Measurements from ENCODE around the gene VPS26B. TPM values are rescaled to one million over a fixed set of nuclear protein-coding genes. Genes with fewer than 3 reads are reported as not detected.
A peak's percentile ranks its signal among the peaks of the same experiment; 100 is the strongest.

The VPS26B gene
- total and polyA plus RNA-seq, 2 donors (not counting 3 experiments of a cell fraction or from before 2014, with no cell fraction given) = 40.2 to 53.1 TPM

DNA sequence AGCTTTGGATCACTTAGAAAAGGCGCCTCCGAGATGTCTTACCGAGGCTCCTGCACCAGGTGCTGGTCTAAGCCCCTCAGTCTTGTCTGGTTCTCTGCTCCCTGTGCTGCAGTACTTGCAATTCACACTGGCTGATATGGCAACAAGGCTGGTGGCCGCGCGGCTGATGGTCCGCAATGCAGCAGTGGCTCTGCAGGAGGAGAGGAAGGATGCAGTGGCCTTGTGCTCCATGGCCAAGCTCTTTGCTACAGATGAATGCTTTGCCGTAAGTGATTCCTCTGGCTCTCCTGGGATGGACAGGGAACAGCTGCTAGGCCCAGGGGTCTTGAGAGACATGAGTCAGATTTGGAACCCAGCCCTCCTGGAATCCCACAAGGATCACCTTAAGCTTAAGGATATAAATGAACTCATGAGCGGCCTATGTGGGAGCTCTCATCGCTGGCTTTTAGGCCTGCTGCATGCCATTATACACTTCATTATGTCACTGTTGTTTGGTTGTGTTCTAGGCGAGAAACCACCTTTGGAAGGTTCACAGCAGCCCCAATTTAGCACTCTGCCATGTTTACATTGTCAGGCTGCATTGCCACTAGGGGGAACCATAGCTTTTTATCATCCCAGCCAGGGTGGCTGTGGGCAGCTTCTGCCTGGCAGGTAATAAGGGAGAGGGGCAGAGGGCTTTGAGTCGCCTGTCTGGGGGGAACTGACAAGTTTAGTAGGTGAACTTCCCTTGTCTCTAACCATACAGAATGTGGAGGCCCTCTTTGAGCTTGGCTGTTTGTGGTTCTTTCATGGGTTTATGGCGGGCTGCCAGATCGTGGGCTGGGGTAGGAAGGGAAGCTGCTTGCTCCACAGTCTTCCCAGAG is 37.4 kb downstream of the VPS26B start:
- Histone ChIP-seq H3K79me2 (ENCODE audit: control insufficient read depth, insufficient read depth, low read length) (no peaks in the 10 kb centered on the region), H3K4me1 (ENCODE audit: control insufficient read depth, extremely low read depth, insufficient read depth, low read length) (no peaks in the 10 kb centered on the region), H3K9me1 (replicated peaks; ENCODE audit: control insufficient read depth, extremely low read depth, insufficient read depth, low read length) (no peaks in the 10 kb centered on the region), H2AFZ (ENCODE audit: low read depth, low read length) (no peak overlapping the region), H3K4me3 (replicated peaks in 1 of 3; ENCODE audit: insufficient read depth in 1 of 3, low read depth in 1 of 3, low read length in 3 of 3) (no peak overlapping the region), H3K36me3 (ENCODE audit: control insufficient read depth in 2 of 2, extremely low read depth in 1 of 2, insufficient read depth in 2 of 2, low read length in 2 of 2) (peaks cover 6 to 17% of the 10 kb centered on the region in 2 experiments), H3K9ac (replicated peaks; ENCODE audit: extremely low read depth, insufficient read depth, low read length) (no peak overlapping the region), H3K9me3 (replicated peaks; ENCODE audit: control insufficient read depth, insufficient read depth, low read length) (no peaks in the 10 kb centered on the region), H3K27me3 (ENCODE audit: control insufficient read depth in 2 of 2, insufficient read depth in 2 of 2, low read length in 2 of 2) (no peaks in the 10 kb centered on the region), H4K20me1 (replicated peaks; ENCODE audit: control insufficient read depth, extremely low read depth, insufficient read depth, low read length) (no peaks in the 10 kb centered on the region), H3K27ac (ENCODE audit: insufficient read depth, low read depth, low read length) (no peak overlapping the region), H3K4me2 (ENCODE audit: insufficient read depth, low read length) (no peak overlapping the region)
- peak; percentile 19 for DNase-seq (ENCODE audit: low read depth, low spot score)
- dilution Hi-C loops (cut with MboI; ENCODE audit: extremely low pct_ligation_motif_present, low sequenced_read_pairs) (no loop called here), intact Hi-C loops (cut with micrococcal nuclease) (no loop called here)
- FAIRE-seq = no peak
- no TSS peak for BruUV-seq (replicated peaks)
- TF ChIP-seq POLR2A (IDR thresholded peaks at IDR 0.05; ENCODE audit: low read depth, low read length) = no peak
- TF ChIP-seq, protein P1, sequence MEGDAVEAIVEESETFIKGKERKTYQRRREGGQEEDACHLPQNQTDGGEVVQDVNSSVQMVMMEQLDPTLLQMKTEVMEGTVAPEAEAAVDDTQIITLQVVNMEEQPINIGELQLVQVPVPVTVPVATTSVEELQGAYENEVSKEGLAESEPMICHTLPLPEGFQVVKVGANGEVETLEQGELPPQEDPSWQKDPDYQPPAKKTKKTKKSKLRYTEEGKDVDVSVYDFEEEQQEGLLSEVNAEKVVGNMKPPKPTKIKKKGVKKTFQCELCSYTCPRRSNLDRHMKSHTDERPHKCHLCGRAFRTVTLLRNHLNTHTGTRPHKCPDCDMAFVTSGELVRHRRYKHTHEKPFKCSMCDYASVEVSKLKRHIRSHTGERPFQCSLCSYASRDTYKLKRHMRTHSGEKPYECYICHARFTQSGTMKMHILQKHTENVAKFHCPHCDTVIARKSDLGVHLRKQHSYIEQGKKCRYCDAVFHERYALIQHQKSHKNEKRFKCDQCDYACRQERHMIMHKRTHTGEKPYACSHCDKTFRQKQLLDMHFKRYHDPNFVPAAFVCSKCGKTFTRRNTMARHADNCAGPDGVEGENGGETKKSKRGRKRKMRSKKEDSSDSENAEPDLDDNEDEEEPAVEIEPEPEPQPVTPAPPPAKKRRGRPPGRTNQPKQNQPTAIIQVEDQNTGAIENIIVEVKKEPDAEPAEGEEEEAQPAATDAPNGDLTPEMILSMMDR (IDR thresholded peaks at IDR 0.05; ENCODE audit: extremely low read depth in 1 of 2, insufficient read depth in 1 of 2, low read depth in 1 of 2, low read length in 2 of 2) = peak; percentile 49 to 59
- CTCF ChIA-PET = interaction anchor here (0.7 to 2.3 kb wide), 9 partner anchors 8 to 228 kb away, joined by 3 to 11 read pairs (median 5); partner anchors contain the start of genes ACAD8, GLB1L3, NCAPD3 and THYN1
- POLR2A ChIA-PET = no interaction called here

DNA sequence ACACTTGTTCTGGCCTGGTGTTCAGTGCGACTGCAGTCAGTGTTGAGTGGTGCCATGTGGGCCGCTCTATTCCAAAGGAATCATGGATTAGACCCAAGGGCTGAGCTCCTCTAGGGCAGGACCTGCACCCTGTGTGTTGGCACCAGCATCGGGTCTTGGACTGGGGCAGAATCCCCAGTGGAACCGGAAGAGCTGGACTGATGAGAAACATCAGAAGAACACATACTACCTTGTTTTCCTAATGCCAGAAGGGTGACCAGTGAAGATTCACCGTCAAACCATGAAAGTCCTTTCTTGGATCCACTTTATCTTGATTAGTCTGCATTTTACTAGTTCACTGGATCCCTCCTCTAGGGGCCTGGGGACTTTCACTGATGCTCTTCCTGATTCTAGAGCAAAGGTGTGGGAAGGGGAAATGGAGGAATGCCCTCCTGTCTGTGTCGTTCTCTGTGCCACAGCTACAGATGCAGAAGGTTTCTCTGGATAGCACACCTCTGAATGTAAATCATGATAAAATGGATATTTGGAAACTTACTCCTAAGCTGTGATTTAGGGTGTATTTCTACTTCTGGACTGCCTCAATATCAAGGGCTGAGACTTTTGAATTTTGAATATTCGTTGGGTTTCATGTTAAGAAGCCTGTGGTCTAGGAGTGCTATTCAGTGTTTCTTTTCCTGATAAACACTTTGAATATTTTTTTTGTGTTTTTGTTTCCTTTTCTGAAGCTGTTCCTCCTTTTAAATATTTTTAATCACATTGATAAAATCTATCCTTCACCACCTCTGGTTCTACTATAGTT is 40.7 kb downstream of the VPS26B start:
- ChIA-PET POLR2A (no interaction called here), CTCF (interaction anchor here (1.2 kb wide), 1 partner anchor 57 kb away, joined by 3 read pairs; no protein-coding TSS in a partner anchor)
- FAIRE-seq = no peak
- TF ChIP-seq, protein P2, sequence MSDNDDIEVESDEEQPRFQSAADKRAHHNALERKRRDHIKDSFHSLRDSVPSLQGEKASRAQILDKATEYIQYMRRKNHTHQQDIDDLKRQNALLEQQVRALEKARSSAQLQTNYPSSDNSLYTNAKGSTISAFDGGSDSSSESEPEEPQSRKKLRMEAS (IDR thresholded peaks at IDR 0.05; ENCODE audit: insufficient read depth, insufficient read length) = no peak
- TF ChIP-seq POLR2AphosphoS5 (IDR thresholded peaks at IDR 0.05; ENCODE audit: insufficient read depth, low read depth, low read length) (no peak), FOS (IDR thresholded peaks at IDR 0.05; ENCODE audit: borderline replicate concordance, insufficient read depth, low read length) (no peak), EZH2 (IDR thresholded peaks at IDR 0.05; ENCODE audit: borderline replicate concordance, low read depth, low read length, severe bottlenecking) (no peak), POLR2A (IDR thresholded peaks at IDR 0.05; ENCODE audit: low read depth, low read length) (no peak), MYC (IDR thresholded peaks at IDR 0.05; ENCODE audit: low read depth, low read length) (no peak), GATA2 (IDR thresholded peaks at IDR 0.05; ENCODE audit: insufficient read depth, insufficient read length, low read depth, low read length) (no peak), JUN (IDR thresholded peaks at IDR 0.05; ENCODE audit: borderline replicate concordance, insufficient read depth, insufficient read length, low read depth) (no peak)
- TF ChIP-seq, protein P1 (IDR thresholded peaks at IDR 0.05; ENCODE audit: extremely low read depth in 1 of 2, insufficient read depth in 1 of 2, low read depth in 1 of 2, low read length in 2 of 2) = no peak
- no peak overlapping the region for H3K4me3 ChIP-seq (replicated peaks in 1 of 3; ENCODE audit: insufficient read depth in 1 of 3, low read depth in 1 of 3, low read length in 3 of 3)
- intact Hi-C loops (cut with micrococcal nuclease) (no loop called here), dilution Hi-C loops (cut with MboI; ENCODE audit: extremely low pct_ligation_motif_present, low sequenced_read_pairs) (no loop called here)
- no peaks in the 10 kb centered on the region for H3K27me3 ChIP-seq (ENCODE audit: control insufficient read depth in 2 of 2, insufficient read depth in 2 of 2, low read length in 2 of 2)
- H3K4me2 ChIP-seq (ENCODE audit: insufficient read depth, low read length) = no peak overlapping the region
- DNase-seq (ENCODE audit: low read depth, low spot score) = no peak
- no peaks in the 10 kb centered on the region for H3K4me1 ChIP-seq (ENCODE audit: control insufficient read depth, extremely low read depth, insufficient read depth, low read length)
- no peaks in the 10 kb centered on the region for H3K9me3 ChIP-seq (replicated peaks; ENCODE audit: control insufficient read depth, insufficient read depth, low read length)
- H2AFZ ChIP-seq (ENCODE audit: low read depth, low read length) = no peak overlapping the region
- no peaks in the 10 kb centered on the region for H4K20me1 ChIP-seq (replicated peaks; ENCODE audit: control insufficient read depth, extremely low read depth, insufficient read depth, low read length)
- no TSS peak for BruUV-seq (replicated peaks)
- H3K9me1 ChIP-seq (replicated peaks; ENCODE audit: control insufficient read depth, extremely low read depth, insufficient read depth, low read length) = no peaks in the 10 kb centered on the region
- H3K36me3 ChIP-seq (ENCODE audit: control insufficient read depth in 2 of 2, extremely low read depth in 1 of 2, insufficient read depth in 2 of 2, low read length in 2 of 2) = peaks cover 6 to 8% of the 10 kb centered on the region in 2 experiments
- no peak overlapping the region for H3K9ac ChIP-seq (replicated peaks; ENCODE audit: extremely low read depth, insufficient read depth, low read length)
- no peaks in the 10 kb centered on the region for H3K79me2 ChIP-seq (ENCODE audit: control insufficient read depth, insufficient read depth, low read length)
- H3K27ac ChIP-seq (ENCODE audit: insufficient read depth, low read depth, low read length) = no peak overlapping the region
